ENCODE measurements around the gene XYLT1.

DNA sequence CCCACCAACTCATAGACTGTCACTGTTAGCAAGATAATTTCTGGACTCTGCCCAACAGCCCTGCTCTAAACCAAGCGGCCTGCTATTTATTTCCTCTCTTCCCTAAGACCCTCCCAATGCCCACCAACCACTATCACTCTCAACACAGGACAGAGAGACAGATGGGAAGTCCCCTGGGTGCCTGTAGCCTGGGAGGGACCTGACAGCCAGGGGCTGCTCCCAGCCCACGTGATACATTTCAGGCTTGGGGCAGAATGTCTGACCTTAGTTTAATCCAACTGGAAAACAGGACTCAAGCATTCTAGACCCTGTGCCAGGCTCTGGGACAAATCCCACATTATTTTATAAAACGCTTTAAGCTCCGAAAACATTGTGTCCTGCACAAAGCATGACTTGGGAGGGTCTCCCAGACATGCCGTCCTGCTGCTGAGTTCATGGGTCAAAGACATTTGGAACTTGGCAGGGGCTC lies 23.6 kb downstream of the XYLT1 start:
- TF ChIP-seq, protein P1, sequence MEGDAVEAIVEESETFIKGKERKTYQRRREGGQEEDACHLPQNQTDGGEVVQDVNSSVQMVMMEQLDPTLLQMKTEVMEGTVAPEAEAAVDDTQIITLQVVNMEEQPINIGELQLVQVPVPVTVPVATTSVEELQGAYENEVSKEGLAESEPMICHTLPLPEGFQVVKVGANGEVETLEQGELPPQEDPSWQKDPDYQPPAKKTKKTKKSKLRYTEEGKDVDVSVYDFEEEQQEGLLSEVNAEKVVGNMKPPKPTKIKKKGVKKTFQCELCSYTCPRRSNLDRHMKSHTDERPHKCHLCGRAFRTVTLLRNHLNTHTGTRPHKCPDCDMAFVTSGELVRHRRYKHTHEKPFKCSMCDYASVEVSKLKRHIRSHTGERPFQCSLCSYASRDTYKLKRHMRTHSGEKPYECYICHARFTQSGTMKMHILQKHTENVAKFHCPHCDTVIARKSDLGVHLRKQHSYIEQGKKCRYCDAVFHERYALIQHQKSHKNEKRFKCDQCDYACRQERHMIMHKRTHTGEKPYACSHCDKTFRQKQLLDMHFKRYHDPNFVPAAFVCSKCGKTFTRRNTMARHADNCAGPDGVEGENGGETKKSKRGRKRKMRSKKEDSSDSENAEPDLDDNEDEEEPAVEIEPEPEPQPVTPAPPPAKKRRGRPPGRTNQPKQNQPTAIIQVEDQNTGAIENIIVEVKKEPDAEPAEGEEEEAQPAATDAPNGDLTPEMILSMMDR (IDR thresholded peaks at IDR 0.05), result no peak
- TF ChIP-seq POLR2A (IDR thresholded peaks at IDR 0.05), result no peak
